HG03280 (cell line): ENCODE measurements around the gene SLC6A9.

ENCODE experiments used
- ATAC-seq: cut with Tn5 transposase; IDR thresholded peaks from one replicate; pipeline ENCODE4 v1.9.1; 2021; ENCODE audit warnings: mild to moderate bottlenecking, moderate library complexity; ENCODE audit not compliant: unreplicated experiment

The SLC6A9 gene

DNA sequence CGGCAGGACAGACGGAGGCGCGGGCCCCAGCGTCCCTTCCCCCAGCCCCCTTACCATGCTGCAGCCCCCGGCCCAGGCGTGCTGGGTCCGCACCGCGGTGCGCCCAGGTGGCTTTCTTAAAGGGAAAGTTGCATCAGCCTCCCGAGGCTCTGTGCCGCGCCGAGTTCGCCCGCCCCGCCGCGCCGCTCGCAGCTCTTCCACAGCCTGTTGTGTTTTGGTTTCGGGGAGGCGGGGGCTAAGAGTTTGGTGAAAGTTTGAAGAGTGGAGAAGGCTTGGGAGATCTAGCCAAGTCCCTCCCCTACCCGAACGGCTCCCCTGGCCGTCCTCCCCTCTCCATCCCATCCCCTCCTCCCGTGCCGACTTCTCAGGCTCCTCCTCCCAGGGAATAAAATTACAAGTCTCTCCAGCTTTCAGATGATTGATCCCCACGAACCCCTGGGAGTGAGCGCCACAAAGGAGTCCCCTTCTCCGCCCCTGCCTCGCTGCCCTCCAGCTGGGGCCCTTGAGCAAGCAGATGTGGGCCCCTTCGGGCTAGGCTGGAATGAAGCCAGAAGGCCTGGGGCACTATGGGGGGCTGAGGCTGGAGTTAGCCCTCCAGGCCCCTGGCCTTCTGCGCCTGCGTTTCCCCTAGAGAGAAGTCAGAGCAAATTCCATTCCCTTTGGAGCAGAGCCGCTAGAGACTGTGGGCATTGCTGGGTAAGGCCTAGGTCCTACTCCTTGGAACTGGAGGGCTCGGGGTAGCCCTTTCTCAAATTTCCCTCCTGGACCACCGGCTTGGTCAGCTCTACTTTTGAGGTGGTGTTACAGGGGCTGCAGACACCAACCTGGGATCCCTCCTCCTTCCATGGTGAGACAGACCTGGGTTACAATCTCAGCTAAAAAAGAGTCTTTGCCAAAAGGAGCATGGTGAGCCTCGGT is at the start of gene SLC6A9:
TSS of gene SLC6A9 (minus strand) at position 211 of the 918 bp plus-strand sequence. CDS start 7,185 bp downstream, outside the sequence.
- ATAC-seq = no peak

DNA sequence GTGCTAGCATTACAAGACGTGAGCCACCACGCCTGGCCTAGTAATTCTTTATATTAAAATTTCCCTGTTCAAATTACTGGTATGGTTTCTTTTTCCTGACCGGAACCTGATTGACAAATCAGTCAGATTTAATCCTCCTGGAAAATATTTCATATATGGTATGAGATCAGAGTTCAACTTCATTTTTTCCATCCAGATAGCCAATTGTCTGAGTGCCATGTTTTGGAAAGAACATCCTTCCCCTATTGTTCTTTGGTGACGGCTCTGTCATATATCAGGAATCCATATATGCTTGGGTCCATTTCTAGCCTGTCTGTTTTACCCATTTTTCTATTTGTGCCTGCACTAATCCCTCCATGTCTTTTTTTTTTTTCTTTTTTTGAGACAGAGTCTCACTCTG is 48.3 kb upstream of the SLC6A9 start:
- no peak for ATAC-seq

DNA sequence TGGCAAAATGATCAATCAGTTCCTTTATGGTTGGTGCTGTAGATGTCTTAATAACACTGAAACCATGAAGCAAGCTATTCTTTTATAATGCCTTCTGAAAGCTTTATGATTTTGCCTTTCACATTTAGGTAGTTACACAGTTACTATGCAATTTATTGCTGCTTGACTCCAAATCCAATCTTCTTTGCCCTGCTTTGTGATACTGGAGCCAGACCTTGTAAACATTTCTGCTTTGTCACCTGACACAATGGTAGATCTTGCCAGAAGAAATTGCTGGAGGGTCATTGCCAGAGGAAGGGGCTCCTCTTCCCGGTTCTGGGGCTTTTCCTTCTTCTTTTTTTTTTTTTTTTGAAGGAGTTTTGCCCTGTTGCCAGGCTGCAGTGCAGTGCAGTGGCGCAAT is 46.8 kb upstream of the SLC6A9 start:
- ATAC-seq = no peak

DNA sequence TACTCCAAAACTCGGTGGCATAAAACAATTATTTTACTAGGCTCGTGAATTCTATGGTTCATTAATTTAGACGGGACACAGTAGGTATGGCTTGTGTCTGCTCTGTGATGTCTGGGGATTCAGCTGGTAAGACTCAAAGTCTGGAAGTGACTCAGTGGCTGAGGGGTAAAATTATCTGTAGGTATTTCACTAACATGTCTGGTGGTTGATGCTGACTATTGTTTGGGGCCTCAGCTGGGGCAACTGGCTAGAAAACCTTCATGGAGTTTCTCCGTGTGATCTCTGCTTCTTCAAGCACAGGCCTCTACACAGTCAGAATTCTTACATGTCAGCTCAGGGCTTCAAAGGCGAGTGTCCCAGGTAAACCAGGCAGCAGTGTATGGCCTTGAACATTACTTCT is 46.2 kb upstream of the SLC6A9 start:
- ATAC-seq = no peak

DNA sequence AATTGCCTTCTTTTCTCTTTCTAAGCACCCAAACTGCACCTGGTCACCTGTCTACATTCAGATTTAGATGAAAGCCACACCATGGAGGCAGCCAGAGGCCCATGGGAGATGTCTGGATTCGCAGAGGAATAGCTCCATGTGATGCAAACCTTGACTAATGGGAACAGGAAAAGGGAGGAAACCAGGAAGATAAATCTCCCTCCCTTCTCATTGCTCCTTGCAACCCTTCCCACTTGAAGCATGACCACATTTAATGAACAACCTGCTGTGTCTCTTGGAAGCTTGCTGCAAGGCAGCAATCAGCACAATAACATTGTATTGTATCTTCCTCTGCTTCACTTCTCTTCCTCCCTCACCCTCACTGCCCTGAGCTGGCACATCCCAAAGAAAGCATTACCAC is 44.8 kb upstream of the SLC6A9 start:
- ATAC-seq = no peak

DNA sequence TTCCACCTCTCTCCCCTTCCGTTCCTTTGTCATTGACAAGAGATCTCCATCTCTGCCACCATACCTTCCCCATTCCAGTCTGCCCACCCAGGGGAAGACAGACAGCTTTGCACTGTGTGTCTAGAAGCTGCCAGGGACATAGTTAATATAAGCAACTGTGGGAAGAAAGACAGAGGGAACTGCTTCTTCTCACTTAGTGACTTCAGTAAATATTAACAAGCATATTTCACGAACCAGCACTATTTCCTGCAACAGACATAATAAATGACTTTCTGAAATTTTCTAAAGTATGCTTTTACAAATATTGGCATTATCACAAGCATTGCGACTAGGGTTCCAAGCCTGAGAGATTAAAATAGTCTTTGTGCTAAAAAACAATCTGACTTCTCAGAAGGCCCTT is 43.2 kb upstream of the SLC6A9 start:
- no peak for ATAC-seq

DNA sequence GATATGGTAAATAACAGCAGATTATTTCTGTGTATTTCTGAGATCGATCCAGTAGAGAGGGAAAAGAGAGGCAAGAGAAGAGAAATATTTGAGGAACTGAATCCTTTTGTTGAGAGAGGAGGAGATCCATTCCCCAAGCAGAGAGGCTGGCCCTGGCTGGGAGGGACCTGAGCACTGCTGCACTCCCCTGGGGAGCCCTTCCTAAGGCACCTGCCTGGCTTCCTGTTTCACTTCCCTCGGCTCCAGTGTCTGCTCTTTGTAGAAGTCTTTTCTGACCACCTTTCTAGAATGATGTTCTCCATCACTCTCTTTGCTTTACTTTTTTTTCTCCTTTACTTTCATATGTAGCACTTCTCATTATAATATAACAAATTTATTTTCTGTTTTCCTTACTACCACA is 42.3 kb upstream of the SLC6A9 start:
- no peak for ATAC-seq

DNA sequence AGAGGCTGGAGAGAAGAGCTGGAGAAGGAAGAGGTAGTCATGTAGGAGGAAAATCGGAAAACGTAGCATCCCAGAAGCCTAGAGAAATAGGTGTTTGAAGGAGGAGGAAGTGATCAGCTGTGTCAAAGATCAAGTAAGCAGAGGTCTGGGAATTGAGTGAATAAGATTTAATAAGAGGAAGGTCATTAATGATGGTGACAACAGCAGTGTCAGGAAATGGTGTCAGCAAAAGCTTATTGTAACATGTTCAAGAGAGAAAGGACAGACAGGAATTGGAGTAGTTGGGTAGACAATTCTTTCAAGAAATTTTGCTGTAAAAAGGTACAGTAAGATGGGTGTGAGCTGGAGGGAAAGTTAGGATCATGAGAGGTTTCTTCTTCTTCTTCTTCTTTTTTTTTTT is 41.6 kb upstream of the SLC6A9 start:
- no peak for ATAC-seq

DNA sequence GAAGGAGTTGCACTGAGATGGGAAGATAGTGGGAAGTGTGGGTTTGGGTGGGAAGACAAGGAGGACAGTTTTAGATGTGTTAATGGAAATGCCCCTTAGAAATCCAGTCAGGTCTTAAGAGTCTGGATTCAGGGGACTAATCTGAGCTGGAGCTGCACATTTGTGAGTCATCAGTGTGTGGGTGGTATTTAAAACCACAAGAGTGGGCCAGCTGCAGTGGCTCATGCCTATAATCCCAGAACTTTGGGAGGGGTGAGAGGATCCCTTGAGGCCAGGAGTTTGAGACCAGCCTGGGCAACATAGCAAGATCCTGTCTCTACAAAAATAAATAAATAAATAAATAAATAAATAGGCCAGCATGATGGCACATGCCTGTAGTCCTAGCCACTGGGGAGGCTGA is 40.9 kb upstream of the SLC6A9 start:
- ATAC-seq = no peak

DNA sequence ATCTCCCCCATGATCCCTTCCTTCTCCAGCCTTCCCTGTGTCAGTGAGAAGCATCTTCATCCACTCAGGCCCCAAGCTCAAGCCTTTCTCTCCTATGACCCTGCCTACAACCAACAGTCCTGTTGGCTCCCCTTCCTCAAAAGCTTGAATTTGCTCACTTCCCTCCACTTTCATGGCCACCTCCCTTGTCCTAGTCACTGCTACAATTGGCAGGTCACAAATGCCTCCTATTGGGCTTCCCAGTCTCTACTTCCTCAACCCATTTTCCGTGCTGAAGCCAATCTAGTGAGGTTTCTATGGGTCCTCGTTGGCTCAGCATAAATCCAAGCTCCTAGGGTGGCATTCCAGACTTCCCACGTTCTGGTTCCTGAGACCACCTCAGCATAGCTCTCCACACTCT is 40.2 kb upstream of the SLC6A9 start:
- no peak for ATAC-seq

DNA sequence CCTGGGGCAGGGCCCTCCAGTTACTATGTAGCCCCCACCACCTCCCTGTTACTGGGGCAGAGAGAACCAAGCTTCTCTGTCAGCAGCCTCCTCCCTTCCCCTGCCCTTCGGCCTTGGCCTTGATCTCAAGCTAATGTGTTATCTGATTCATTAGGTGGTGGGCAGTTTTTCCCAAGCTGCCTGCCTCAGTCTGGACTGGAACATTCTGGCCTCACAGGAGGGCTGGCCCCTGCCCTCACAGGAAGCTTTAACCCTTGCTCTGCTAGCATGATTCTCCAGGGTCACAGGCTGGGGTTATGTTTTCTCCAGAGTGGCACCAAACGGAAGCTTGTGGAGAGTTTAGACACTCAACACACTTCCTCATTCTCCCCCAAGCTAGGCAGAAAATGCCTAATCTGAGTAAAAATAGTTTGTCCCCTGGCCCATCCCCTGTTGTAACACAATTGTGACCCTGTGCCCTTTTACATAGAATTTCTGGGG is 37.2 kb upstream of the SLC6A9 start:
- ATAC-seq = no peak

DNA sequence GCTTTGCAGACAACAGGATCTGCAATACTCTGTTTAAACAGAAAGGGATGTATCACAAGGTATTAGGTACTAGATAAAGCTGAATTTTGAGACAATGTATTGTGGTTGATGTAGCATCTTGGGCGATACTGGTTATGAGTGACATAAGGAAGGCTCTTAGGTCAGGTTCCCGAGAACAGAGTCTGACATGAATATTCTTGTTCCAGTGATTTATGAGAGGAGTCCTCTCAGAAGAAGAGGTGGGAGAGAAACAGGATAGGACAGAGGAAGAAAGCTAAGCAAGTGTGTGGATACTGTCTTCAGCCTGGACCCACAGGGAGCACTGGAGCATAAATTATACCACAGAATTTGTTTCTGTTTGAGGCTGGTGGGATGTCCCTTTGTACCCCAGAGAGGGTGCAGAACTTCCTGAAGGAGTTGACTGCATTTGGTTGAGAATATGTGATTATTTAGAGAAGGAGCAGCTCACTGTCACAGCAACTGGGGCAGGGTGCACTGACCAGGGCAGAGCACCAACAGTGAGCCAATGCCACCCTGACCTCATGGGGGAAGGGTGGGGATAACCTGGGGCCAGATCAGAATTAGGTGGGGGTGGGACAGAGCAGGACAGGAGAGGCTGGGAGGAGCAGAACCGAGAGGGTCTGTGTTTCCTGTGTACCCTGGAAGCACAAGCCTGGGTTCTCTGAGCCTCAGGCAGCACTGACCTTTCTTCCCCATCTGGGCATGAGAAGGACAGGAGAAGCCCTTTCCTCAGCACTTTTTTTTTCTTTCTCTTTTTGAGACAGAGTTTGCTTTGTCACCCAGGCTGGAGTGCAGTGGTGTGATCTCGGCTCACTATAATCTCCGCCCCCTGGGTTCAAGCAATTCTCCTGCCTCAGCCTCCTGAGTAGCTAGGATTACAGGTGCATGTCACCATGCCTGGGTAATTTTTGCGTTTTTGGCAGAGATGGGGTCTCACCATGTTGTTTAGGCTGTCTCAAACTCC is 36.3 kb upstream of the SLC6A9 start:
- no peak for ATAC-seq

DNA sequence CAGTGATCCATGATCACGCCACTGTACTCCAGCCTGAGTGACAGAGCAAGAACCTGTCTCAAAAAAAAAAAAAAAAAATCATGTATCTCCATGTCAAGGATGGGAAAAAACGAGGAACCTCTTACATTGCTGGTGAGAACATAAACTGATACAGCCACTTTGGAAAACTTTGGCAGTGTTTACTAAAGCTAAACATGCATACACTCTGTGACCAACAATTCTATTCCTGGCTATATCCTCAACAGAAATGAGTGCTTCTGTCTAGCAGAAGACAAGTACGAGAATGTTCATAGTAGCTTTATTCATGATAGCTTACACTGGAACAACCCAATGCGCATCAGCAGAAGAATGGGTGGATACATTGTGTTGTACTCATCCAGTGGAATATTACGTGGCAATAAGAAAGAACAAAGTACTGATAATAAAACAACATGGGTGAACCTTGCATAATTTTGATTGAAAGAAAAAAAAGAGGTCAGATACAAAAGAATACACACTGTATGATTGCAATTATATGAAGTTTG is 31.5 kb upstream of the SLC6A9 start:
- no peak for ATAC-seq

DNA sequence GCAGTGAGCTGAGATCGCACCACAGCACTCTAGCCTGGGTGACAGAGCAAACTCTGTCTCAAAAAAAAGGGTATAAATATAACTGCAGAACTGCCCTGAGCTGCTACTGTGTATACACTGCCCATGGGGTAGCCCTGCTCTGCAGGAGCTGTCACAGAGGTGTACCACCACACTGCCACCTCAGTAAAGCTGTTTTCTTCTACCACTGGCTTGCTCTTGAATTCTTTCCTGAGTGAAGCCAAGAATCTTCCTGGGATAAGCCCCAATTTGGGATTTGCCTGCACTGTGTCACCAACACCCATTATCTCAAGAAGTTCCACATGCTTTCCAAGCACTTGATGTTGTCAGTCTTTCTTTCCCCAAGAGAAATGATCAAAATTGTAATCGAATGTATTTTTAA is 30.6 kb upstream of the SLC6A9 start:
- no peak for ATAC-seq

DNA sequence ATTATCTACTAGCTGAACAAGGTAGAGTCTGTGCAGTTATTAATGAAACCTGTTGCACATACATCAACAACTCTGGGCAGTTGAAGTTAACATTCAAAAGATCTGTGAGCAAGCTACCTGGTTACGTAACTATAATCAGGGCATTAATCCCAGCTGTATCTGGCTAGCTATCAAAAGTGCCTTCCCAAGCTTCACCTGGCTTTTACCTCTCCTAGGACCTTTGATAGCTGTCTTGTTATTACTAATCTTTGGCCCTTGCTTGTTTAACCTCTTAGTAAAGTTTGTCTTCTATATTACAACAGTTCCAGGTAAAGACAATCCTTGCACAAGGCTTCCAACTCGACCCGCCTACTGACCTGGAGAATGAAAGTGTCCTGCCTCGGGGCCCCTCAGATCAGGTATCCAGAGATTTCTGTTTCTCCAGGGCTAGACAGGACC is 29.6 kb upstream of the SLC6A9 start:
- no peak for ATAC-seq

DNA sequence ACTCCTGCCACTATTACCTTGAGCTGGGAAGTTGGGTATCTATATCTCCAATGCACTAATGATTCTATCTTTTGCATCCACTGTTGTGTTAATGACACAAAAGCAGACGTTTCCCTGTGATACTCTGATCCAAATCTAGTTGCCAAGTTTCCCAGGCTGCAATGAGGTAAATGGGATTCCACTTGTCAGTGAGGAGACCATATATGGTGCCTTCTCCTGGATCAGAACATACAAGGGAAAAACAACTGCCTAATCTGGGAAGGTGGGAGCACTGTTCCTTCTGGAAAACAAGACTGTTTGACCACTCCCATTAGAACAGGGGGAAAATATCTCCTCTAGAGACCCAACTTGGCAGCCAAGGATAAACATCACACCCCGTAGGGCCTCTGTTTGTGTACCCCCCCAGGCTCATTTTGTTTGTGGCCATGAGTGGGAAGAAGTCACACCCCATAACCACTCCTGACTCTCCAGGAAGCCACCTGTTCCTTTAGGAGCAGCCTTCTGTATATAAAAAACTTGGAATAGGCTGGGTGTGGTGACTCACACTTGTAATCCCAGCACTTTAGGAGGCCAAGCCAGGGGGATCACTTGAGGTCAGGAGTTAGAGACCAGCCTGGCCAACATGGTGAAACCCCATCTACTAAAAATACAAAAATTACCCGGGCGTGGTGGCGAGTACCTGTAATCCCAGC is 28.5 kb upstream of the SLC6A9 start:
- no peak for ATAC-seq

DNA sequence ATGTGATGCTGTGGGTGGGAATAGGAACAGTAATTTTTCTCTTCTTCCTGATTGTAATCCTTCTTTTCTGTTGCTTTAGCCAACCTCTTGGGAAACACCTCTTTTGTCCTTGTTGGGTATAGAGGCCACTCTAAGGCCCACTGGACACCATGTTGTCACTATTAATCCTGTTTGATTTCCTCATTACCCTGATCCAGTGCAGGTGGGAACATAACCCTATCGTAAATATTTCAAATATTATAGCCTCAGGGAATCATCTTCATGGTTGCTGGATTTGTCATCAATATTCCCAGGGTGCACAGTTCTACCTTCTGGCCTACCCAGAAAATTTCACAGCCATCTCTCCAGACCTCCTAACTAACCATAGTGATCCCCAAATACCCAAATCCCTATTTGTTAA is 27.9 kb upstream of the SLC6A9 start:
- ATAC-seq = no peak

DNA sequence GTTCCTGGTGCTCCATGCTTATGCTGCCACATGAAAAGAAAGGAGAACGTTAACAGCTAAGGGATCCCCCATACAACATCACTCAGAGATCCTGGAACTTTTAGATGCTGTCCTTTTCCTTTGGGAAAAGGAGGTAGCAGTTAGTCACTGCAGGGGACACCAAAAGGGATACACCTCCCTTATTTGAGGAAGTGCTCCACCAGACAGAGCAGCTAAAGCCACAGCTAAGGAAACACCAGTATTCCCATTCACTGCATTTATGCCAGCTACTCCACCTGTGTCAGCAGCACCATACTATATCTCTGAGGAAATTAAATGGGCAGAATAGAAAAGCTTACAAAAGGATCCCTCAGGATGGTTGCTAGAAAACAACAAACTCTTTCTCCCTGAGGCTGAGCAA is 26.0 kb upstream of the SLC6A9 start:
- ATAC-seq = no peak

DNA sequence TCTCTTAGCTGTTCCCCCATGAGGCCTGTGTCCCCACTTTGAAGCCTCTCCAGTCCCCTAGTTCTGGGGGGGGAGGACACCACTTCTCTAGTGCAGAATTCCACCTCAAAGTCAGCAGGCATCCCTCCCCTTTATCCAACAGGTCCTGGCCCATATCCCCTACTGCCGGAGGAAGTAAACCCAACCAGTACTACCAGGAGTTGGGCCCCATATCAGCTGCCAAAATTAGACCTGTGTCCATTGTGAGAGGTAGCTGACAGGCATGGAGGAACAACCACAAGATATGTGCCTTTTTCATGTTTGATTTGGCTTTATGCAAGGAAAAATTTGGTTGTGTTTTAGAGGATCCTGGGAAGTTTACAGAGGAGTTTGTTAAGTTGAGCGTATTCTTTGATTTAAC is 22.1 kb upstream of the SLC6A9 start:
- no peak for ATAC-seq

DNA sequence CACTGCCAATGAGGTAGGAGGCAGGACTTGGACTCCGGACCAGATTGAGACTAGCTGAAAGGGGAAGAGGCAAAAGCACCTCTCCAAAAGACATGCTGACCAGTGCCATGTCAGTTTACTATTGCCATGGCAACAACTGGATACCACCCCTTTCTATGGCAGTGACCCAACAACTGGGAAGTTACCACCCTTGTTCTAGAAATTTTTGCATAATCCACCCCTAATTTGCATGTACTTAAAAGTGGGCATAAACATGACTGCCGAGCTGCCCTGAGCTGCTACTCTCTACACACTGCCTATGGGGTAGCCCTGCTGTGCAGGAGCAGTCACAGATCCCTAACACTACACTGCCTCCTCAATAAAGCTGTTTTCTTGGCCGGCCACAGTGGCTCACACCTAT is 19.0 kb upstream of the SLC6A9 start:
- no peak for ATAC-seq

DNA sequence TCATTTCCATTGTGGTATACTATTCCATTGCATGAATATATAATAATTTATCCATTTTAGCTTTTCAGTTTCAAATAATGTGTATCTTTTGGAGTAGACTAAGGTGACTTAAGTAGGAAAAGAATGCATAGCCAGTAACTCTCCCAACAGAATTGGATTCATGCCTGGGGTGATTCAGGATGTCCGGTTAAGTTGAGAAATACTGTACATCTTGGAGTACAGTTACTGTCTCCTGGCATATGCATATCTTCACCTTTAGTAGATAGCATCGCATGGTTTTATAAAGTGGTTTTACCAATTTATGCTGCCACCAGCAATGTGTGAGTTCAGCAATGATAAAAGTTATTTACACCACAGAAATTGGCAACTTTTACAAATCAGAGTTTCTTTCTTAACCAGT is 18.6 kb upstream of the SLC6A9 start:
- ATAC-seq = no peak
